GM18520 (cell line): ENCODE data around the gene RFTN1.

Experiments used
- ATAC-seq: cut with Tn5 transposase; IDR thresholded peaks from one replicate; pipeline ENCODE4 v1.9.1; 2021; ENCODE audit not compliant: unreplicated experiment

Gene RFTN1

GRCh38 chr3:16383864-16384263 is 129.6 kb downstream of the RFTN1 start:
- ATAC-seq, result no peak

DNA sequence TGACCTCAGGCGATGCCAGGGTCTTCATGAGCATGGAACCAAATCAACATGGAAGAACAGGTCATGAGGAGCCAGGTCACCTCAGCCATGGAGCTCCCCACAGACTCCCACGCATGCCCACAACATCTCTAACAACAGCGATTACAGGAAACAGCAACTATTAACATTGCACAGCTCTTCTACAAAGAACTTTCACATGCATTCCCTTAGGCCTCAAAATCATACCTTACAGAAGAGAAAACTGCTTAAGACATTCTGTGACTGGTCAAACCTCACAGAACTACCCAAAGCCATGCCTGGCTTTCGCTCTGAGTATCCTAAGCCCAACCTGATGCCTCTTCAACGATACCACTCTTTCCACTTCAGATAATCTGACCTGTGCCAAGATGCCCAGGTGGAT is 130.7 kb downstream of the RFTN1 start:
- peak; percentile 42 for ATAC-seq

- no peak for ATAC-seq
Measured at GRCh38 chr3:16381426-16381825, 132.1 kb downstream of the RFTN1 start.

- ATAC-seq, result no peak
Measured at GRCh38 chr3:16380421-16380820, 133.1 kb downstream of the RFTN1 start.

- no peak for ATAC-seq
Measured at GRCh38 chr3:16379838-16380237, 133.7 kb downstream of the RFTN1 start.

DNA sequence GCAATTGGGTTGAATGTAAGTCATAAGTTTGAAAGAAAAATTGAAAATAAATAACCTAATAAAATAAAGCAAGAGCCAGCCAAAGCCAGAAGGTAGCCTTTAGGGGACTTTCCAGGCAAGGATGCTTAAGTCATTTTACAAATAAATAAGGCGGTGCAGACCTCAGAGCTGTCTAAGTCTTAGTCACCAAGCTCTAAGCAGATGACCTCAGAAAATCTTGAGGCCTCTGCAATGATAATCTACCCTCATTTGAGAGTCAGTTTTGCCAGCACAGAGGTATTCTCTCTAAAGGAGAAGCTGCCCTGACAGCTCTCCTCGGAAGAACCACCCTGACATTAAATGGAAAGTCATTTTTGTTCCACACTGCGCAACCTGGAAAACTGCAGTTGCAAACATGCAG is 134.6 kb downstream of the RFTN1 start:
- ATAC-seq, result peak; percentile 53

- no peak for ATAC-seq
Measured at GRCh38 chr3:16378415-16378814, 135.1 kb downstream of the RFTN1 start.

GRCh38 chr3:16377847-16378302 is 135.6 kb downstream of the RFTN1 start:
- no peak for ATAC-seq

DNA sequence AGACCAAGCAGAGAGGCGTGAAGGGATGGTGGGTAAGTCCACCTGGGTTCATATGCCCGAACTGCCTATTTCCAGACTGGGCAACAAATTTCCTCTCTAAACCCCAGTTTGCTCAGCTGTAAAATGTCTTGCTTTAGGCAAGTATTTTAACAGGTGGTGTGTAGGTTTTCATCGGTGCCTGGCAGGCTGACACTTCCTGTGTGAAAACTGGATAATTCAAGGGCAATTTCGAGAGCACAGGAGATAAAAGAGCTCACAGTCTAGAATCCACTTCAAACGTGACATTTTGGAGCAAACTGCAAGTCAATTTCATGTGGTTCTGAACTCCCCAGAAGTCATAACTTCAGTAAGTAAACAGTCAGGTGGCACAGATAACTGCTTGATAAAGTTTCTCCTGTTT is 136.3 kb downstream of the RFTN1 start:
- ATAC-seq, result no peak

GRCh38 chr3:16375891-16376290 is 137.6 kb downstream of the RFTN1 start:
- no peak for ATAC-seq

- no peak for ATAC-seq
Measured at GRCh38 chr3:16374935-16375245, 138.6 kb downstream of the RFTN1 start.

- no peak for ATAC-seq
Measured at GRCh38 chr3:16374047-16374934, 139.2 kb downstream of the RFTN1 start.

- no peak for ATAC-seq
Measured at GRCh38 chr3:16373341-16373946, 140.1 kb downstream of the RFTN1 start.

- peak; percentile 23 for ATAC-seq
Measured at GRCh38 chr3:16372362-16373292, 140.9 kb downstream of the RFTN1 start.

GRCh38 chr3:16370872-16371740 is 142.4 kb downstream of the RFTN1 start:
- ATAC-seq, result peak; percentile 26

DNA sequence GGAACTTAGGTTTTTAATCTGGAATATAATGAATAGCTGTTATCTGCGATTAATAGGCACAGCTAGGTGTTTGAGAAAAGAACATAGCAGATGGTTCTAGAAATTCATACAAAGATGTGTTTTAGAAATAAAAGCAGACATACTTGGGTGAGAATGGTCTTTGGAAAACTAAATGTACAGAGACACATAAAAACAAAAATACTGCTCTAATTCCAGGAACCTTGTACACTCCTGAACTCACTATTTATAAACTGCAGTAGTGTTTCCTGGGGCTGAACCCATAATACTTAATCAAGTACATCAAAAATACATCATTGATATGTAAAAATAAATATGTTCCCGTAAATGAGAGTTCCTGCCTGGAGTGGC is 143.0 kb downstream of the RFTN1 start:
- ATAC-seq, result no peak

GRCh38 chr3:16369885-16370284 is 143.6 kb downstream of the RFTN1 start:
- ATAC-seq, result no peak

DNA sequence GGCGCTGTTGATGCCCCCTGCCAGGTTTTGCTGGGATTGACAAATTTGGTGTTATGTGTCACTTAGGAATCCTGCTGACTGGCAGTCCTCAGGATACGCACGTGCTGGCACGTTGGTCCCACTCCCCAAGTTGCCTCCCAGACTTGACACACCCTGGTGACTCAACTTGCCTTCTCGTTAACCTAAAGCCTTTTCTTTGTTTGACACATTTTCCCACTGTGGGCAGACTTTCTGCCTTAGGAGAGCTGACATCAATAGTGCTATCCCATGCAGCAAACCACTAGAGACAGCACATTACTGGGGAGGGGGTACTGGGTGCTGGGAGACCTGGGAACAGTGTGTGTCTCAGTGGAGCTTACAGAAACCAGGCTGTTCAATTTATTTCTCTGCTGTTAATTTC is 144.2 kb downstream of the RFTN1 start:
- no peak for ATAC-seq

DNA sequence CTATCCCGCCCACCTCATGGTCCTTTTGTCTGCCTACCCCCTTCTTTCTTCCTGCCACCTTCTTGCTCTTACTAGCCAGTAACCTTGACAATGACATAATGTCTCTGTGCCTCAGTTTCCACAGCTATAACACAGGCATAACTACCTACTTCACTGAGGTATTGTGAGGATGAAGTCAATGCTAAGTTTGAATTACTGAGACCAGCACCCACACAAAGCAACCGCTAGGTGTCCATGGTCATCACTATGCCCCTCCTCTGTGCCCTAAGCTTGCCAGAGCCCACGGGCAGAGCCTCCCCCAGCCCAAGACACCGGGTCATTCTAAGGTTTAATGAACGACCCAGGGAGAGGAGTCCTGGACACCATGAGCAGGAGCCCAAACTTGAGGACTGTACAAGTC is 146.9 kb downstream of the RFTN1 start:
- ATAC-seq, result no peak

GRCh38 chr3:16365491-16366128 is 147.9 kb downstream of the RFTN1 start:
- no peak for ATAC-seq
